Stomach smooth muscle (tissue), 2 donors: Measurements from ENCODE around the gene CD7.

ENCODE experiments used
- H3K27ac ChIP-seq: one replicate; pipeline ENCODE4 v1.7.0; 2013; ENCODE audit warnings: mild to moderate bottlenecking, low read length, inconsistent platforms
- H3K27me3 ChIP-seq, 2 donors: one replicate each; pipeline ENCODE4 v1.7.0; 2013; ENCODE audit warnings: low read length in 2 of 2; ENCODE audit not compliant: insufficient read depth in 2 of 2, control insufficient read depth in 1 of 2
- H3K36me3 ChIP-seq, 2 donors: one replicate each; pipeline ENCODE4 v1.7.0; 2013; ENCODE audit warnings: low read length in 2 of 2; ENCODE audit not compliant: control insufficient read depth in 2 of 2, insufficient read depth in 2 of 2
- H3K4me1 ChIP-seq: one replicate; pipeline ENCODE4 v1.7.0; 2013; ENCODE audit warnings: low read length; ENCODE audit not compliant: control insufficient read depth, insufficient read depth
- H3K4me3 ChIP-seq, 2 donors: one replicate each; pipeline ENCODE4 v1.7.0; 2013; ENCODE audit warnings: low read length in 2 of 2
- H3K9ac ChIP-seq, 2 donors: one replicate each; pipeline ENCODE4 v1.7.0; 2013; ENCODE audit warnings: low read length in 2 of 2, mild to moderate bottlenecking in 1 of 2
- H3K9me3 ChIP-seq, 2 donors: one replicate each; pipeline ENCODE4 v1.7.0; 2013; ENCODE audit warnings: low read length in 2 of 2; ENCODE audit not compliant: control insufficient read depth in 2 of 2
- donor health status: healthy.
- donor health status: Pancreatic carcinoma.

Gene CD7

GRCh38 chr17:82318772-82319606, 1.6 kb upstream of the CD7 start:
- Histone ChIP-seq H3K27me3 (peaks cover 16 to 34% of the 10 kb centered on the region in 2 donors), H3K4me1 (peaks cover 14% of the 10 kb centered on the region), H3K9ac (no peak overlapping the region)

GRCh38 chr17:82318169-82318498, 726 bp upstream of the CD7 start:
- no peak overlapping the region for H3K27ac ChIP-seq
- H3K36me3 ChIP-seq: no peaks in the 10 kb centered on the region
- no peak overlapping the region for H3K9ac ChIP-seq
- H3K27me3 ChIP-seq: peaks cover 21 to 40% of the 10 kb centered on the region in 2 donors
- no peak overlapping the region for H3K4me3 ChIP-seq
- H3K4me1 ChIP-seq: peaks cover 14% of the 10 kb centered on the region
- H3K9me3 ChIP-seq: no peaks in the 10 kb centered on the region

More at GRCh38 chr17:82318772-82319606, 1.6 kb upstream of the CD7 start:
- no peaks in the 10 kb centered on the region for H3K36me3 ChIP-seq
- H3K27ac ChIP-seq: no peak overlapping the region
- no peak overlapping the region for H3K4me3 ChIP-seq
- H3K9me3 ChIP-seq: no peaks in the 10 kb centered on the region

- no peaks in the 10 kb centered on the region for H3K9me3 ChIP-seq
- H3K4me1 ChIP-seq: peaks cover 14% of the 10 kb centered on the region
- H3K27me3 ChIP-seq: peaks cover 21 to 40% of the 10 kb centered on the region in 2 donors
- no peak overlapping the region for H3K4me3 ChIP-seq
- no peak overlapping the region for H3K9ac ChIP-seq
- no peaks in the 10 kb centered on the region for H3K36me3 ChIP-seq
- no peak overlapping the region for H3K27ac ChIP-seq
These were observed 586 bp downstream of the CD7 start for GRCh38 chr17:82316651-82317393.

- Histone ChIP-seq H3K9me3 (no peaks in the 10 kb centered on the region), H3K4me3 (no peak overlapping the region), H3K4me1 (peaks cover 11% of the 10 kb centered on the region), H3K36me3 (no peaks in the 10 kb centered on the region), H3K9ac (no peak overlapping the region), H3K27me3 (peaks cover 21 to 37% of the 10 kb centered on the region in 2 donors), H3K27ac (no peak overlapping the region)
These were observed 1.6 kb downstream of the CD7 start for GRCh38 chr17:82315703-82316358.

- H3K27me3 ChIP-seq: peaks cover 29 to 42% of the 10 kb centered on the region in 2 donors
- no peak overlapping the region for H3K4me3 ChIP-seq
- H3K9me3 ChIP-seq: no peaks in the 10 kb centered on the region
- H3K4me1 ChIP-seq: peaks cover 11% of the 10 kb centered on the region
- no peaks in the 10 kb centered on the region for H3K36me3 ChIP-seq
- H3K9ac ChIP-seq: no peak overlapping the region
- no peak overlapping the region for H3K27ac ChIP-seq
These were observed 2.4 kb downstream of the CD7 start for GRCh38 chr17:82314727-82315605.

- Histone ChIP-seq H3K36me3 (no peaks in the 10 kb centered on the region), H3K27me3 (peaks cover 29 to 42% of the 10 kb centered on the region in 2 donors), H3K4me3 (no peak overlapping the region), H3K27ac (no peak overlapping the region), H3K9me3 (no peaks in the 10 kb centered on the region), H3K9ac (no peak overlapping the region), H3K4me1 (peaks cover 11% of the 10 kb centered on the region)
These were observed 3.2 kb downstream of the CD7 start for GRCh38 chr17:82314012-82314726.

- peaks cover 32 to 42% of the 10 kb centered on the region in 2 donors for H3K27me3 ChIP-seq
- no peak overlapping the region for H3K27ac ChIP-seq
- no peaks in the 10 kb centered on the region for H3K9me3 ChIP-seq
- H3K9ac ChIP-seq: no peak overlapping the region
- H3K4me1 ChIP-seq: peaks cover 11% of the 10 kb centered on the region
- no peak overlapping the region for H3K4me3 ChIP-seq
- H3K36me3 ChIP-seq: no peaks in the 10 kb centered on the region
These were observed 4.0 kb downstream of the CD7 start for GRCh38 chr17:82313195-82314011.

GRCh38 chr17:82311971-82312370, 5.4 kb downstream of the CD7 start:
- H3K27ac ChIP-seq: no peak overlapping the region
- H3K27me3 ChIP-seq: peaks cover 32 to 42% of the 10 kb centered on the region in 2 donors
- H3K36me3 ChIP-seq: no peaks in the 10 kb centered on the region
- H3K9ac ChIP-seq: no peak overlapping the region
- no peak overlapping the region for H3K4me3 ChIP-seq
- H3K9me3 ChIP-seq: no peaks in the 10 kb centered on the region
- H3K4me1 ChIP-seq: peaks cover 11% of the 10 kb centered on the region

GRCh38 chr17:82310877-82311276, 6.5 kb downstream of the CD7 start:
- Histone ChIP-seq H3K9me3 (no peaks in the 10 kb centered on the region), H3K9ac (no peak overlapping the region), H3K36me3 (no peaks in the 10 kb centered on the region), H3K27me3 (peaks cover 29 to 31% of the 10 kb centered on the region in 2 donors), H3K4me3 (no peak overlapping the region), H3K27ac (no peak overlapping the region), H3K4me1 (peaks cover 3% of the 10 kb centered on the region)
